ENCODE measurements around the gene IL4I1. TPM values are rescaled to one million over a fixed set of nuclear protein-coding genes. Genes with fewer than 3 reads are reported as not detected.

The IL4I1 gene
- total RNA-seq, 4 donors from 2014 or later: 0.56 to 0.91 (median 0.73) TPM

GRCh38 chr19:49872245-49873128 lies 24.2 kb downstream of the IL4I1 start:
- Histone ChIP-seq H3K36me3 (peaks cover 0 to 40% (median 3%) of the 10 kb centered on the region in 3 donors), H3K27me3 (no peaks in the 10 kb centered on the region), H3K4me3 (no peak overlapping the region), H3K4me1 (peaks cover 26 to 68% (median 40%) of the 10 kb centered on the region in 3 donors), H3K9me3 (no peaks in the 10 kb centered on the region), H3K27ac (no peak overlapping the region)
- no peak for DNase-seq
- TF ChIP-seq CTCF (IDR thresholded peaks at IDR 0.05): no peak
- no peak for TF ChIP-seq POLR2A (IDR thresholded peaks at IDR 0.05)
- intact Hi-C loops (cut with DNase I): loop anchor here (10.0 kb wide), 1 partner anchor 58 kb away; the partner anchor contains the start of genes FUZ and MED25
- WGBS, 2 donors: 78 to 84% methylated on average over 10 to 12 of the region's 27 CpGs

GRCh38 chr19:49871349-49871985 lies 25.2 kb downstream of the IL4I1 start:
- peak overlapping the region in 1 of 4 donors; percentile 7 for H3K27ac ChIP-seq
- WGBS, 2 donors: 95 to 96% methylated on average over 7 to 8 of the region's 17 CpGs

GRCh38 chr19:49870309-49870901 lies 26.3 kb downstream of the IL4I1 start:
- peaks cover 34 to 79% (median 50%) of the 10 kb centered on the region in 3 donors for H3K4me1 ChIP-seq
- intact Hi-C loops (cut with DNase I): loop anchor here (10.0 kb wide), 1 partner anchor 56 kb away; the partner anchor contains the start of genes FUZ and MED25

More at GRCh38 chr19:49871349-49871985, 25.2 kb downstream of the IL4I1 start:
- no peaks in the 10 kb centered on the region for H3K27me3 ChIP-seq
- H3K9me3 ChIP-seq: no peaks in the 10 kb centered on the region
- peaks cover 0 to 40% (median 3%) of the 10 kb centered on the region in 3 donors for H3K36me3 ChIP-seq
- DNase-seq: no peak
- intact Hi-C loops (cut with DNase I): loop anchor here (10.0 kb wide), 1 partner anchor 57 kb away; the partner anchor contains the start of genes FUZ and MED25
- peaks cover 30 to 75% (median 43%) of the 10 kb centered on the region in 3 donors for H3K4me1 ChIP-seq
- no peak for TF ChIP-seq CTCF (IDR thresholded peaks at IDR 0.05)
- no peak for TF ChIP-seq POLR2A (IDR thresholded peaks at IDR 0.05)
- H3K4me3 ChIP-seq: no peak overlapping the region

More at GRCh38 chr19:49870309-49870901, 26.3 kb downstream of the IL4I1 start:
- no peaks in the 10 kb centered on the region for H3K9me3 ChIP-seq
- H3K36me3 ChIP-seq: peaks cover 0 to 40% (median 3%) of the 10 kb centered on the region in 3 donors
- peak overlapping the region; percentile 91 to 92 (median 92) for H3K27ac ChIP-seq
- DNase-seq: no peak
- WGBS, 2 donors: 75 to 94% methylated on average over 7 to 9 of the region's 15 CpGs
- TF ChIP-seq POLR2A (IDR thresholded peaks at IDR 0.05) (no peak), CTCF (IDR thresholded peaks at IDR 0.05) (no peak)
- H3K27me3 ChIP-seq: no peaks in the 10 kb centered on the region
- H3K4me3 ChIP-seq: peak overlapping the region; percentile 47 to 74 (median 60)

Measured in esophagus squamous epithelium (tissue), 5 donors.